AG04450 (cell line): Measurements from ENCODE around the gene HOXC13. TPM values are rescaled to one million over a fixed set of nuclear protein-coding genes. Genes with fewer than 3 reads are reported as not detected.

Experiments
- CTCF ChIA-PET: fragments of 300-600, 350-600 bp; formaldehyde crosslinking; extraction: SDS; loops from one replicate; lab custom pipeline; 2022; ENCODE audit warnings: antibody characterized with exemption, inconsistent platforms; lab: Charles Lee
- POLR2A ChIA-PET: fragments of 350-600 bp; formaldehyde crosslinking; extraction: SDS; loops from one replicate; lab custom pipeline; 2021; ENCODE audit warnings: antibody characterized with exemption, inconsistent platforms; lab: Yijun Ruan, JAX
- DNase-seq: peaks from one replicate; pipeline ENCODE4 v3.0.0-alpha.2; 2011; ENCODE audit warnings: low read depth, low spot score
- H3K27ac ChIP-seq: one replicate; pipeline ENCODE4 v1.5.1; 2012; ENCODE audit warnings: low read depth, low read length, control low read depth
- H3K27me3 ChIP-seq: one replicate; pipeline ENCODE4 v1.6.0; 2012; ENCODE audit warnings: low read length; ENCODE audit not compliant: control insufficient read depth, insufficient read depth
- H3K4me3 ChIP-seq: 2 replicates; pipeline ENCODE4 v1.5.1; 2011; ENCODE audit warnings: mild to moderate bottlenecking, low read depth, low read length, control low read depth
- H3K9me3 ChIP-seq: 2 replicates; pipeline ENCODE4 v1.5.1; 2012; ENCODE audit warnings: low read length; ENCODE audit not compliant: control insufficient read depth, insufficient read depth
- polyA plus RNA-seq: library from polyadenylated mRNA; depleted of rRNA; stranded (reverse); fragments of >200 nt; gene quantifications from 2 replicates; pipeline ENCODE4 v1.2.3, GENCODE V29; 2011
- TF ChIP-seq, protein P1 (sequence below): IDR thresholded peaks from 2 replicates; pipeline ENCODE4 v1.5.1; 2011; ENCODE audit warnings: low read depth, low read length, control low read depth, inconsistent platforms

Gene HOXC13
- polyA plus RNA-seq, 1 experiment, result not detected

DNA sequence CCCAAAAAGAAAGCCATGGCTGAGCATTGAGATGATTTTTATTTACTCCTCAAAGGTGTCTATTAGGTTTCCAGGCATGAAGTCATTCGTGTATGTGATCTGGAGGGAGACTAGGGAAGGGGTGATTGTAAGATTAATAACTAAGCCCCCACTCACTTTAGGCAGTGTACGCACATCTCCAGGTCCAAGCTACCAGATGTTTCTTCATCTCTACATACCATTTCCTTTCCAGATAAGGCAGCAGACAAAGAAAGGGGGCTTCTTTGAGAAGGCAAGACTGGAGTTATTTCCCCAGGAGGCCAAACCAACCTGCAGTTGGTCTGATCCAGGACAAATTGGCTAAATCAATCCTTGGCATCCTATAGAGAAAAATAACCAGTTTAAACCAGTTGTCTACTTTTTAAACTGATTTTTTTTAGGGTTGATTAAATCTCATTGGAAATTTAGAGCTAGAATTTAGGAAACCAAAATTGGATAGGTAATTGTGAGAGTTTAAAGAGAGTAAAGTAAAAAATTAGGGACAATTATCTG lies 3.9 kb downstream of the HOXC13 start:
- TF ChIP-seq, protein P1, sequence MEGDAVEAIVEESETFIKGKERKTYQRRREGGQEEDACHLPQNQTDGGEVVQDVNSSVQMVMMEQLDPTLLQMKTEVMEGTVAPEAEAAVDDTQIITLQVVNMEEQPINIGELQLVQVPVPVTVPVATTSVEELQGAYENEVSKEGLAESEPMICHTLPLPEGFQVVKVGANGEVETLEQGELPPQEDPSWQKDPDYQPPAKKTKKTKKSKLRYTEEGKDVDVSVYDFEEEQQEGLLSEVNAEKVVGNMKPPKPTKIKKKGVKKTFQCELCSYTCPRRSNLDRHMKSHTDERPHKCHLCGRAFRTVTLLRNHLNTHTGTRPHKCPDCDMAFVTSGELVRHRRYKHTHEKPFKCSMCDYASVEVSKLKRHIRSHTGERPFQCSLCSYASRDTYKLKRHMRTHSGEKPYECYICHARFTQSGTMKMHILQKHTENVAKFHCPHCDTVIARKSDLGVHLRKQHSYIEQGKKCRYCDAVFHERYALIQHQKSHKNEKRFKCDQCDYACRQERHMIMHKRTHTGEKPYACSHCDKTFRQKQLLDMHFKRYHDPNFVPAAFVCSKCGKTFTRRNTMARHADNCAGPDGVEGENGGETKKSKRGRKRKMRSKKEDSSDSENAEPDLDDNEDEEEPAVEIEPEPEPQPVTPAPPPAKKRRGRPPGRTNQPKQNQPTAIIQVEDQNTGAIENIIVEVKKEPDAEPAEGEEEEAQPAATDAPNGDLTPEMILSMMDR, result no peak
- no peak overlapping the region for H3K27ac ChIP-seq
- POLR2A ChIA-PET, result no interaction called here
- no peak for DNase-seq
- no peak overlapping the region for H3K4me3 ChIP-seq
- peaks cover 87% of the 10 kb centered on the region for H3K27me3 ChIP-seq
- H3K9me3 ChIP-seq, result peaks cover 15% of the 10 kb centered on the region; the same call in 1 of the 2 replicates
- CTCF ChIA-PET, result interaction anchor here (1.1 kb wide), 1 partner anchor 259 kb away, joined by 3 read pairs; no protein-coding TSS in a partner anchor

DNA sequence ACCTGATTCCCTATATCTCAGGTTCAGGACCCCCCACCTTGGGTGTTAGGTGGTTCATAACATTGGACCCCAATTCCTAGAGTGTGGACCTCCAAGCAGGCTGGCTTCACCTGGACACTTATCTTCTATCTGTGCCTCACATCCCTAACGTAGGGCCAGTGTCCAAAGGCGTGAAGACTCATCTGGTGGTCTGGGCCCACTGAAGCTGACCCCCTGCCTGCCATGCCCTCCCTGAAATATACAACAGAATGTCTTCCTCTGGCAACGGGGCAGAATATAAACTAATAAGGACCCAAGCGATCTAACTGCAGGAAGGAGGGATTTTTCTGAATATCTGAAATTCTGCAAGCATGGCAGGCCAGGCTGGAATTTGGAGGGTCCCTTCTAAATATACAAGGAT lies 5.6 kb downstream of the HOXC13 start:
- CTCF ChIA-PET, result no interaction called here
- peaks cover 89% of the 10 kb centered on the region for H3K27me3 ChIP-seq
- TF ChIP-seq, protein P1, result no peak
- no peak overlapping the region for H3K27ac ChIP-seq
- H3K4me3 ChIP-seq, result no peak overlapping the region
- POLR2A ChIA-PET, result no interaction called here
- DNase-seq, result no peak
- H3K9me3 ChIP-seq, result peaks cover 5% of the 10 kb centered on the region; the same call in 1 of the 2 replicates

DNA sequence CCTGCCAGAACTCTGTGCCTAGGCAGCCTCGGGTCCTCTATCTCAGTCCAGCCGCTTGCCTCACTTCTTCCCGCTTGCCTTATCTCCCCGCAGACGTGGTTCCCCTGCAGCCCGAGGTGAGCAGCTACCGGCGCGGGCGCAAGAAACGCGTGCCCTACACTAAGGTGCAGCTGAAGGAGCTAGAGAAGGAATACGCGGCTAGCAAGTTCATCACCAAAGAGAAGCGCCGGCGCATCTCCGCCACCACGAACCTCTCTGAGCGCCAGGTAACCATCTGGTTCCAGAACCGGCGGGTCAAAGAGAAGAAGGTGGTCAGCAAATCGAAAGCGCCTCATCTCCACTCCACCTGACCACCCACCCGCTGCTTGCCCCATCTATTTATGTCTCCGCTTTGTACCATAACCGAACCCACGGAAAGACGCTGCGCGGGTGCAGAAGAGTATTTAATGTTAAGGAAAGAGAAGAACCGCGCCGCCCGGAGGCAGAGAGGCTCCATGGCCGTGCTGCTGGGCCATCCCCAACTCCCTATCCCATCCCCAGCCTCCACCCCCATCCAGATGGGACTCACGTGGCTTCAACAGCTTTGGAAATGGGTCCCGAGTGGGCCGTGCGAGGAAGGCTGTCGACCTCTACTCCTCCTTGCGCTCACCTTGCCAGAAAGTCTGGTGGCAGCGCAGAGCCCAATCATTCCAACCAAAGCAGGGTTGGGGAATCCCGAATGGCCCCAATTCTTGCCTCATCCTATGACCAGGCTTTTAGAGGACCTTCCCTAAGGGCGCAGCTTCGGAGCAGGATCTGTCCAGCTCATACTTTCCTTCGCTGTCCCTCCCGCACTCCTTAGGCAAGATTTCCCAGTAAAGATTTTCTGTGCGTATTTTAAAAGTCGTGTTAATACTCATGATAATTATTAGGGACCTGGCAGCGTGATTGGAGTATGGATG lies 6.5 kb downstream of the HOXC13 start:
- DNase-seq, result no peak
- Histone ChIP-seq H3K4me3 (no peak overlapping the region), H3K27ac (no peak overlapping the region), H3K27me3 (peaks cover 90% of the 10 kb centered on the region), H3K9me3 (peaks cover 5% of the 10 kb centered on the region; the same call in 1 of the 2 replicates)
- TF ChIP-seq, protein P1, result no peak
- ChIA-PET CTCF (no interaction called here), POLR2A (no interaction called here)

DNA sequence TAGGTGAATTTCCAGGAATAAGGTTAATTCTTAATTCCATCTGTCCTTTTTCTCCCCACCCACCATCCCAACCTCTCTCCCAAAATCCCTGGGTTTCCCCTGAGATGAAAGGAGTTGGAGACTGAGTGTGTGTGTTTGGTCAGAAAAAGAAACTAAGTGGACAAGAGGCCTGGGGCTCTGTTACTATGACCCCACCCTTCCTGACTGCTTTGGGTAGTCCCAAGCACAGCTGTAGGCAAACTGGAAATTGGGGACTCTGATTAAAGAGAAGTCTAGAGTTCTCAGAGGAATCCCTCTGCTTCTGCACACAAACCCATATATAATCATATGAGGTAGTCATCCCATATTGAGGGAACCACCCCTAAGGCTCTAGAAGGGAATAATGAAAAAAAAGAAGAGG lies 9.1 kb downstream of the HOXC13 start:
- H3K4me3 ChIP-seq, result no peak overlapping the region
- TF ChIP-seq, protein P1, result no peak
- ChIA-PET CTCF (no interaction called here), POLR2A (no interaction called here)
- H3K27me3 ChIP-seq, result peaks cover 92% of the 10 kb centered on the region
- H3K27ac ChIP-seq, result no peak overlapping the region
- no peak for DNase-seq
- H3K9me3 ChIP-seq, result peaks cover 14% of the 10 kb centered on the region; the same call in 1 of the 2 replicates
